HG03571 (cell line): ENCODE measurements around the gene TXNRD2.
"Not testable (repeated sequence)": the region's sequence is repeated elsewhere in the genome, so short reads cannot be mapped to it uniquely, and the experiment has no call there.

ENCODE experiments used
- ATAC-seq: cut with Tn5 transposase; IDR thresholded peaks from one replicate; pipeline ENCODE4 v1.9.1; 2021; ENCODE audit not compliant: unreplicated experiment

The TXNRD2 gene

DNA sequence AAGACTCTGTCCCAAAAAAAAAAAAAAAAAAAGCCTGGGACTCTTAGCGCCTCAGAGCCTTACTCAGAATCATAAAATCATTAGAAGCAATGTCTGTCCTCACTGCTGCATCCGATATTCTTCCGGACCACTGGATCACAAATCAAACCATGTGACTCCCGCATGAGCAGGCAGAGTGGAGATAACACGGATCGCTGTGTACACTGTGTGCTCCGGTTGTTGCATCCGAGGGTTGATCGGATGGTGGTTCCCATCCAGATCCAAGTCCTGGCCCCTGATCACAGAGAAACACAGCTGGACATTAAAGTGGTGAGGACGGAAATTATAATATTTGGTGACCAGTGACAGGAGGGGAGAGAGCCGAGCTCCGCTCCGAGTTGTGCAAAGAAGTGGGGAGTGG is 9.7 kb upstream of the TXNRD2 start:
- no peak for ATAC-seq

DNA sequence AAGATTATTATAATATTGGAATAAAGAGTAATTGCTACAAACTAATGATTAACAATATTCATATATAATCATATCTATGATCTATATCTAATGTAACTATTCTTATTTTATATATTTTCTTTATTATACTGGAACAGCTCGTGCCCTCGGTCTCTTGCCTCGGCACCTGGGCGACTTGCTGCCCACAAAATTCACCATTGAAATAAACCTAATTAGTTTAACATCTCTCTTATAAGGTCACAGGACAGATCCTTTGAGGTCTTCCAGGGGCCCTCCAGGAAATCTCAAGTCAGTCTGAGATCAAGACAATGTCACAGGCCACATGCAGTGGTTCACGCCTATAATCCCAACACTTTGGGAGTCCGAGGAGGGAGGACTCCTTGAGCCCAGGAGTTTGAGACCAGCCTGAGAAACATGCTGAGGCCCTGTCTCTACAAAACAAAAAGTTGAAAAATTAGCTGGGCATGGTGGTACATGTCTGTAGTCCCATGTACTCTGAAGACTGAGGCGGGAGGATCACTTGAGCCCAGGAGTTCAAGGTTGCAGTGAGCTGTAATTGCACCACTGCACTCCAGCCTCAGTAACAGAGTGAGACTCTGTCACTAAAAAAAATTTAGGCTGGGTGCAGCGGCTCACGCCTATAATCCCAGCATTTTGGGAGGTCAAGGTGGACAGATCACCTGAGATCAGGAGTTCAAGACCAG is 6.6 kb upstream of the TXNRD2 start:
- ATAC-seq: no peak

DNA sequence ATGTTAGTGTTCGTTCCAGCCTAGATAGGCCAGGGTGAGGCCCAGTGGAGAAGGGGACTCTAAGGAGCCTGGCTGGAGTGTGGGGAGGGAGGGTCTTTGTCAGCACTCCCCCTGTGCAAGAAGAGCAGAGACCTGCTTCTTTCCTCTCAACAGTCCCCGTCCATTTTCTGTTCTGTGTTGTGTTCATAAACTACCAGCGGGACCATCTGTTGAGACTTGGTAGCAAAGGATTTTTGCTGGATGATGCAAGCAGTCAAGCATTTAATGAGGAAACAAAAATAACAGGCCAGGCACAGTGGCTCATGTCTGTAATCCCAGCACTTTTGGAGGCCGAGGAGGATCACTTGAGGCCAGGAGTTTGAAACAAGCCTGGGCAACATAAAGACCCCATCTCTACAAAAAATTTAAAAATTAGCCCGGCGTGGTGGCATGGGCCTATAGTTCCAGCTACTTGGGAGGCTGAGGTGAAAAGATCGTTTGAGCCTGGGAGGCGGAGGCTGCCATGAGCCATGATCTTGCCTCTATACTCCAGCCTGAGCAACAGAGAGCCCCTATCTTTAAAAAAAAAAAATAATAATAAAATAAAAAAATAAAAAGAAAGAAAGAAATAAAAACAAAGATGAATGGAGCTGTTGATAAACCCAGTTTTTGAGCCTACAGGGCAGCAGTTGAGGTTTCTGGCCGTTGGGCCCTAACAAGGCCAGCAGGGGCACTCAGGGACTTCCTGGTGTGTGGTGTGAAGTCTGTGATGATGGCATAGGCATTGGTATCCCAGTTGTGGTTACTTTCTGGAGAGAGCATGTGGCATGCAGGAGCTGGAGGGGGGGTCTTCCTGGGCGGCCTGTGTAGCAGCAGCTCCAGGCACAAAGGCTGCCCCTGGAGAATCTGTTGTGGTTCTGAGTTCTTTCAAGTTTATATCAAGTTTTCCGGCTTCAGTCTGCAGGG is 1.7 kb upstream of the TXNRD2 start:
- no peak for ATAC-seq

DNA sequence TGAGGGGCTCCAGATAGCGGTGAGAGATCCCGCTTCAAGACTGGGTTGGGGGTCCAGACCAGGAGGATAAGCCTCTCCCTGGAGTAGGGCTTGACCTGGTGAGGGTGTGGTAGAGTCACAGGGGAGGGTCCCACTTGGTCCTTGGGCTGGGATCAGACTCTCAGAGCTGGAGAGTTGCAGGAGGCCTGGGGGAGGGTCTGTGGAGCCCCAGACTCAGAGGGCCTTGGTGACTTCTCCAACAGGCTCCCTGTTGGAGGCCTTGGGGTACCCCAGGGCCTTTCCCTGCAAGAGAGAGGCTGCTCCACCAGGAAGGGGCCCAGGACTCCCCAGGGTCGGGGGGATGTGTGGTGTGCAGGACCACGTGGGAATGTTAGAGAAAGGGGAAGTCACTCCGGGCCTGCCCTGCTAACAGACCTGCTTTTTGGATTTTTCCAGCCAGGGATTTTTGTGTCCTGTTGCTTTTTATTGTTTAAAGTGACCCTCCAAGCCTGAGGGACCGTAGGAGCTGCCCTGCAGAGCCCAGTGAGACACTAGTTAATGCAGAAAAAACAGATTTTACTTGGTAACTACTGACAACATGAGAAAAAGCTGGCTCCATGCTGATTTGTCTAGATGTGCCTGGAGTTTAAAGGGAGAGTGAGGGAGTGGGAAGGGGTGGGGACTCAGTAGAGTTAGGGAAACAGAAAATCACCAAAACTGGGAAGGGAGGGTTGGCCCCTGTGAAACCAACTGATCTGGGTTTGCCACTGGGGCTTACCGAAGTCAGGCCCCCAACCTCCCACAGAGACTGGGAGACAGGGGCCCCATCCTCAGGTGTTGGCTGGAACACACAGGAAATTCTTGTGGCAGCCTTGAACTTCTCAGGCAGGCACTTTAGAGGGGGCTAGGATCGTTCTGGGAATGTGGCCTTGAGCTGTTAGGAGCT is 801 bp upstream of the TXNRD2 start:
- ATAC-seq: no peak

DNA sequence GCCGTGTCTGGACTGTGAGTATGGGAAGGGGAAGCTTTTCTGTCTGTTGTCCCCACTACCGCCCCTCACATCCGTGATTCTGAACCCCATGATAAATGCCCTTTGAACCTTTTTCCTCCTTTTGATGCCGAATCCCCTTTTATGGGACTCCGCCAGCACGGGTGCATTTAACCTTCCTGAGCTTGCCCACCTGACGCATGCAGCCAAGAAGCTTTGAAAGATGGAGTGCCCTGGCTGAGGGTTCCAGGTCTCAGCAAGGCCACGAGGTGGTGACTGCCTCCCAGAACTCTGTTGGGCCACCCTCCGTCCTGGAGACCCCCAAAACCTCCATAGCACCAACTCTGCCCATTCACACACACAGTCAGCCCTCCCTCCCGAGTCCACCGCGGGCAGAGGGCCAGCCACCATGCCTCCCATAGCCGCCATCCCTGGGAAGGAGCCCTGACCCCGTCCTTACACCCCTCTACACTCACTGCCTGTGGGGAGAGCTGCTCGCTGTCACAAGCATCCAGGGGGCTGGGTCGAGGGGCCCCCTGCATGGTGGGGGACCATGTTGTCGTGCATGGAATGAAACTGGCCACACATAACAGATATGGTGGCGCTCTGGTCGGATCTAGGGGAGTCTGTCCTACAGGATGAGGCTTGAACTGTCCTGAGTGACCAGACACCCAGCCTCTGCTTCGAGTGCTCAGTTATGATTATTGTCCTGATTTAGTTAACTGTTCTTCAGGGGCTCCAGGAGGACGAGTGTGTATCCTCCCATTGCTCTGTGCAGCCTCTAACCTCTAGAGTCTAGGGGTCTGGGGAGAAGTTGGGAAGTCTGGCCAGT is 868 bp downstream of the TXNRD2 start:
- no peak for ATAC-seq

DNA sequence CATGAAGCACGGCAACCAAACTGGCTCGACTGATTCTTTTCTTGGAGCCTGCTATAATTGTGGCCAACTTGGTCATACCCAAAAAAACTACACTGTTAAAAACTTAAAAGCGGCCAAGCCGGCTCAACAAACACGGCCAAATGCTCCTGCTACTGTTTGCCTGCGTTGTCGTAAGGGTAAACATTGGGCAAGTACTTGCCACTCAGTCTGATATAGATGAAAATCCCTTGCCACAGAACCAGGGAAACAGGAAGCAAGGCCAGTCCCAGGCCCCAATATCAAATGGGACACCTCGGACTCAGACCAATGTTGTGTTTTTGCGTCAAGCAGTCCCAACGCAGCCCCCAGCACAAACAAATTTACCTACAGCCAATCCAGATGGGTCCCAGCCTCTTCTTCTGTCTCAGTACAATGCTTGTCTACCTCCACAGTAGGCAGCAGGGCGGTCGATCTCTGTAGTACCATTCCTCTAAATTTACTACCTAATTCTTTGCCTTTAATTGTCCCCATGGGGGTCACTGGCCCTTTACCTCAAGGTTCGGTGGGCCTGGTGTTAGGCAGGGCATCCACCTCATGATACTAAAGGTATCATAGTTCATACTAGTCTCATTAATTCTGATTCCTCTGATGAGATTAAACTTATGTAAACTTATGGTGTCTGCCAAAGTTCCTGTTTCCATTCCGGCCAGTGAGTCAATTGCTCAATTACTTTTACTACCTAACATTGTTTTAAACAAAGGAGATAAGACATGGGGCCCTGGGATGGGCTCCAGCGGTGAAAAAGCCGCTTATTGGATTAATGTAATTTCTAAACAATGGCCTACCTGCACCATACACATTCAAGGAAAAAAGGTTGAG is 3.8 kb downstream of the TXNRD2 start:
- no peak for ATAC-seq

DNA sequence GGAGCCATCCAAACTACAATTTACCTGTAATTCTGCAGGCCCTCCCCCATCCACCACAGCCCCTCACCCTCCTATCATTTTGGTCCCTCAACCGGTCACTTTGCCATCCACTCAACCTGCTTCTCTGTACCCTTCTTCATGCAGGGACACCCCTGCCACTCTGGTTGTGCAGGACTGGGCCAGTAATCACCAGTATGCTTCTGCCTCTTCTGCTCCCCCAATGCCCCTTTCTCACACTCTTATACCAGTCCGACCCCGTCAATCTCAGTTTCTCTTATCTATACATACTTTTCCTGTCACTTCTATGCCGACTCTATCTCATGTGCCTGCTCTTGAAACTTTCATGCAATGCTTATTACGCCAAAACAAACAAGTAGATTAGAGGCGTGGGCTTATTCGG is 5.1 kb downstream of the TXNRD2 start:
- ATAC-seq: no peak

DNA sequence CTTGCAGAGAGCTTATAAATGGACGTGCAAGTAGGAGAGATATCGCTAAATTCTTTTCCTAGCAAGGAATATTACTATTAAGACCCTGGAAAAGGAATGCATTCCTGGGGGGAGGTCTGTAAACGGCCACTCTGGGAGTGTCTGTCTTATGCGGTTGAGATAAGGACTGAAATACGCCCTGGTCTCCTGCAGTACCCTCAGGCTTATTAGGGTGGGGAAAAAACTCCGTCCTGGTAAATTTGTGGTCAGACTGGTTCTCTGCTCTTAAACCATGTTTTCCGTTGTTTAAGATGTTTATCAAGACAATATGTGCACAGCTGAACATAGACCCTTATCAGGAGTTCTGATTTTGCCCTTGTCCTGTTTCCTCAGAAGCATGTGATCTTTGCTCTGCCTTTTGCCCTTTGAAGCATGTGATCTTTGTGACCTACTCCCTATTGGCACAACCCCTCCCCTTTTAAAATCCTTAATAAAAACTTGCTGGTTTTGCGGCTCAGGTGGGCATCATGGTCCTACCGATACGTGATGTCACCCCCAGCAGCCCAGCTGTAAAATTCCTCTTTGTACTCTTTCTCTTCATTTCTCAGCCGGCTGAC is 6.4 kb downstream of the TXNRD2 start:
- not testable (repeated sequence) for ATAC-seq

DNA sequence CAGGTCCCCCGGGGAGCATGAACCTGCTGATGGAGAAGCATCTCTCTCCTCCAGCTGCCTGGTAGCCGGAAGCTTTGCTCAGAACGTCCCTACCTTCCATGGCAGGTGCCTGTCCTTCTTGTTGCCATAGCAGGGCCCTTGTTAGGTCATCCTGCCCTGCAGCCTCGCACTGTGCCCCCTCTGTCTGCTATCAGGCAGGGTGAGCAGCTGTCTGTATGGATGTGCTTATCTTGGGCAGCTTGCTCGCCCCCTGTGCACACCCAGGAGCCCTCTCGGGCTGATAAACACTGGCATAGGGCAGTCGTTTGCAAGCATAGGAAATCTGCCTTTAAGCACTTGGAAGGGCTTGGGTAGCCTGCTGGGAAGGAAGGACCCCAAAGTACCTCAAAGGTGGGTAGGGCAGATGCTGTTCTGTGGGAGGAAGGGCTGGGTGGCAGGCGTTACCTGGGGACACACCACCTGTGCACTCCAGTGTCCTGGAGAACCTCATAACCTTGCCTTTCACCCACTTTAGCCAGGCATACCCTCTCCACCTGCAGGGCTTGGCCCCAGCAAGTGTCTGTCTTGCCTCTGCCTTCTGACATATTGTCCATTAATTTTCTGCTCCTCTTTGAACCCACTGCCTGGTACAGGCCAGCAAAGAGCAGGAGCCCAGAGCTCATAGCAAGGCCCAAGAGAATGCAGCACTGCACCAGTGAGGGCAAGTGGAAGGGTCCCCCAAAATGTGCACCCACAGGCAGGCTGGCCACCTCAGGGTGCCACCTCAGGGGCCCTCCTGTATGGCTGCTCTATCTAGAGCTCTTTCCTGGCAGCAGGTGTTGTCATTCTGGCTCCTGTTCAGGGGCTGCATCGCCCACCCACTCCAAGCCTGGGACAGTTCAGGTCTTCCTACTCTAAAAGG is 8.0 kb downstream of the TXNRD2 start:
- ATAC-seq: no peak

DNA sequence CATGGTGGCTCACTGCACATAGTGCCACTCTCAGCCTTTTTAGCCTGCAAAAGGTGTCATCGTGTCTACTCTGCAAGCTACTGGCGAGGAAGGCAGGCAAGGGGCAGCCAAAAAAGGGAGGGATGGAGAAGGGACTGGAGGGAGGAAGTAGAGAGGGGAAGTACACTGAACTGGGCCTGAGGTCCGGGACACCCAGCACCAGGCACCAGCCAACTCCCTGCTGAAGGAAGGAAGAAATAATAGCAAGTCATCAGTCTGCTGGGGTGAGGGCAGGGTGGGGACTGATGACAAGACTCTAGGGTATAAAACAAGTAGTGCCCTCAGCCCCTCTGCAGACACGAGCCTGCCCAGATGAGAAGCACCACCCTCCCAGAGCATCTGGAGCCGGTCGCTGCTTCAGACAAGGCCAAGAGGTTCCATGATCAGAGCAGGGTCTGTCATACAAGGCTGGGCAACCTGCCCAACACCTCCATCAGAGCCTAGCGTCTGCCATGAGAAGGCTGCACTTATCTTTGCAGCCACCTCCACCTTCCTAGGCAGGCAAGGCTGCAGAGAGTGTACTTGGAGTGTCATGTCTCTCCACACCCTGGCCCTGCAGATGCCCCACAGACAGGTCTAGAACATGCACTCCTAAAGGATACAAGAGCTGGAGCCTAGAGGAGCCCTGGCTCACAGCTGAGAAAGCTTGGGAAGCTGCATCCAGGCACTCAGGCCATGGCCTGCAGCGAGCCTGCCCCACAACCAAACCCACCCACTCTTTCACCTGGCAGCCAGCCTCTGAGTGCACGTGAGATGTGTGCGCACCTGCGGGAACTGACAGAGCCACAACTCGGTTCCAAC is 9.0 kb downstream of the TXNRD2 start:
- ATAC-seq: no peak

DNA sequence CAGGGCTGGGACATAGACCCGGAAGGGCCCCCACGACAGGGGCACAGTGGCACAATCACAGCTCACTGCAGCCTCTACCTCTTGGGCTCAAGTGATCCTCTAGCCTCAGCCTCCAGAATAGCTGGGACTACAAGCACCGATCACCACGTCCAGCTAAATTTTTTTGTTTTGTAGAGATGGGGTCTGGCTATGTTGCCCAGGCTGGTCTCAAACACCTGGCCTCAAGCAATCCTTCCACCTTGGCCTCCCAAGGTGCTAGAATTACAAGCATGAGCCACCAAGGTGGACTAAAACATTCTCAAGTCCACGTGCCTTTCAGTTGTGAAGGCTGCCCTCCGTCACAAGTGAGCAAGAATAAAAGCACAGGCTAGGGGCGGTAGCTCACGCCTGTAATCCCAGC is 10.1 kb downstream of the TXNRD2 start:
- no peak for ATAC-seq

DNA sequence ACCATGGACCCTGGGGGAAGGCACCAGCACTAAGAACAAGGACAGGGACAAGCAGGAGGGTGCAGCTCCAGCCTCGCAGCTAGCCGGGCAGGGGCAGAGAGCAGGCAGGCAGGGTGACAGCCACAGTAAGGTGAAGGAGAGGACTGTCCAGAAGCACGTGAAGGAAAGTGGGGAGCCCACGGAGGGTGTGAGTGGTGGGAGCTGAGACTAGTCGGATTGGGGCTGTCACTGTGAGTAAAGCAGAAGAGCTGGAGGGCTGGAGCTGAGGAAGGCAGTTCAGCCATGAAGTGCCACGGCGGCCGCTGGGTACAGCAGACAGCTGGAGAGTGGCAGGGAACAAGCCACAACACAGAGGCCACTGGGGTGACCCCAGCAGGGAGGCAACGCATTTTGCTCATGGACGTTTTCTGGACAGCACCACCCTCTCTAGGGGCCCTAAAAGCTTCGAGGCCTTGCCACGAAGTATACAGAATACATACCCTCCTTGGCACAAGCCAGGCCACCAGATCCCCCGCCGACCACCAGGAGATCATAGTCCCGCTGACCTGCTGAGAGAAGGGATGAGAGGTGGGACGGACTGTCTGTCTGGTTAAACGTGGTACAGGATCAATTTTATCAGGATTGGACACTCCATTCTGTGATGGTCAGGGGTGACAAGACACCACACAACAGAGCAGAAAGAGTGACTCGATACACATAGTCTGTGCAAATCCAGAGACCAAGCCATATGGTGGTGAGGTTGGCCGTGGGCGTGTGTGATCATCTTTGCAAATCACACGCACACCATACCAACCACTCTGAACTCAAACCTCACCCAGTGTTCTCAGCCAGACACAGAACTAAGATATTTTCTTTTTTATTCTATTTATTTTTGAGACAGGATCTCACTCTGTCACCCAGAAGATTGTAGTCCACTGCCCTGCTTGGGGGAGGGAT is 10.8 kb downstream of the TXNRD2 start:
- no peak for ATAC-seq

DNA sequence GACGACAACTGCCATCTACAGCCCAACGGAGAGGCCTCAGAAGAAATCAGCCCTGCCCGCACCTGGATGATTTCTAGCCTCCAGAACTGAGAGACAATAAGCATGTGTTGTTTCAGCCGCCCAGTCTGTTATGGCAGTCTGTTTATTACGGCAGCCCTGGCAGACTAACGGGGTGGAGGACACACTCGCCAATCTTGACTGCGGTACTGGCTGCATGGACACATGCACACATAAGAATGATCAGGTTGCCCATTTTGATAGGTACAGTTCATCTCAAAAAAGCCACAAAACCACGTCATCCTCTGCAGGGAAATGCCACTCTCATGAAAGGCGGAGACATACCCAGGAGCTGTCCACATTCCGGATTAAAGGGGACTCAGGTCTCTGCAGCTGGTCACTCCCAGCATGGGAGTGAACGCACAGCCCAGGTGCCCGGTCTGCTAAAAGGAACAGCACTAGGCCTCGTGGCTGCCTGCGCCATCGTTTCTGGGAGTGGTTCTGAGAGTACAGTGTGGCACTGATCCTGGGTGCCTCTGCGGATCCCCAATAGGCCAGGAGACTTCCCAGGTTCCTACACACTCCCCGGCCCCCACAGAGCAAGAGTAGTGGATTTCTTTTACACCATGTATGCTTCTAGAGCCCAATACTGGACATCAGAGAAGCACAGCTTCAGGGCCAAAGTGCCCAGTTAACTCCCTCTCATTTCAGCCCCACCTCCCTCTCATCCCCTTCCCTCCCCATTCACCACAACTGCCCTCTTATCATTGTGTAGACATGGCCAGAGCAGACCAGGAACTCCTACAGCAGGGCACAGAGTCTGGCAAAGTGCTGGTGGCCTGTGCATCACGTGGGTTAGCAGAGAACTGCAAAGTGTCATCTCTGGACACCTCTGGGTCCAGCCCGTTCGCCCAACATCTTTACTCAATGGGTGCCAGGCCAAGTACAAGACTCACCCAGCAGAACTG is 11.8 kb downstream of the TXNRD2 start:
- ATAC-seq: no peak

DNA sequence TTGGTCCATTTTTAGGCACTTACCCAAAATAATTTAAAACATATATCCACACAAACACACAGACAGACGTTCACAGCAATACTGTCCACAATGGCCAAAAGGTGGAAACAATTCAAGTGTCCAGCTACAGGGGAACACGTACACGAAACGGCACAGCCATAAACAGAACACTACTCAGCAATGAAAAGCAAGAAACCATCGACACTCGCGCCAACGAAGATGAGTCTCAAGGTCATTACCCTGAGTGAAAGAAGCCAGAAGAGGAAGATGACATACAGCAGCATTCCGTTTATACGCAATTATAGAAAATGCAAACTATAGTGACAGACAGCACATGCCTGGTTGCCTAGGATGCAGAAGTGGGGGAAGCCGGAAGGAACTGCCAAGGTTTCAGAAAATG is 13.4 kb downstream of the TXNRD2 start:
- ATAC-seq: no peak

DNA sequence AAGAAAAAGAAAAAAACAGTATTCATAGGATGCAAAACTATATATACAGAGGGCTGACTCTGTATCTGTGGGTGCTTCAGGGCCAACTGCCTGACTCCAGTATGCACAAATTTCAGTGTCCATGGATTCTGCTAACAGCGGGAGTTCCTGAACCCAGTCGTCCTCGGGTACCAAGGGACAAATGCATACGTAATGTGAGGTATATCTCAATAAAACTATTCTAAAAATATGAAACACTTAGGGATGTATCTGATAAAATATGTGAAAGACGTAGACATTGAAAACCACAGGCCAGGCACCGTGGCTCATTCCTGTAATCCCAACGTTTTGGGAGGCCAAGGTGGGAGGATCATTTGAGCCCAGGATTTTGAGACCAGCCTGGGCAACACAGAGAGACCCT is 13.9 kb downstream of the TXNRD2 start:
- no peak for ATAC-seq
